OCI-LY3 (cell line): ENCODE data around the gene HOXA3.

Experiments used
- CTCF ChIP-seq: fragments of 200-600, 300-600 bp; sonication (generic); IDR thresholded peaks from 2 replicates; pipeline ENCODE4 v1.5.1; 2014; ENCODE audit warnings: antibody characterized with exemption, low read length, low read depth
- EZH2phosphoT487 ChIP-seq: fragments of 200-600 bp; shearing (Covaris generic); IDR thresholded peaks from 2 replicates; pipeline ENCODE4 v1.6.1; 2018; ENCODE audit warnings: antibody characterized with exemption, mixed run types, low read depth

DNA sequence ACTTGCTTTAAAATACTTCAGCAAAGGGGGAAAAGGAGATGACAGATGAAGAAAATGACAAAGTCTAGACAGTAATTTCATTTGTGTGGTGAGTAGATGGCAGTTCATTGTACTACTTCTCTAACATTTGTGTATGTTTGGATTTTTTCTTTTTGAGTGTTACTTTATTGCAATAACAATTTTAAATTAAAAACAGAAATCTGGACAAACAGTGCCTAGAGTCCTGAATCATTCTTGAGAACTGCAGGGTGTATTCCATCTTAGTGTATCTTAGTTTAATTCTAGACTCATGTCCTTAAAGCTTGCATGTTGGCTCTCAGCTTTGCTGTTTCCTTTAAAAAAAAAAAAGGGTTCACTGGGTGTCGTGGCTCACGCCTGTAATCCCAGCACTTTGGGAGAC, 87.7 kb downstream of the HOXA3 start:
- TF ChIP-seq CTCF (no peak), EZH2phosphoT487 (no peak)
